Measurements from ENCODE around the gene NECAP2.
"Not testable (repeated sequence)": the region's sequence is repeated elsewhere in the genome, so short reads cannot be mapped to it uniquely, and the experiment has no call there.

Gene NECAP2

DNA sequence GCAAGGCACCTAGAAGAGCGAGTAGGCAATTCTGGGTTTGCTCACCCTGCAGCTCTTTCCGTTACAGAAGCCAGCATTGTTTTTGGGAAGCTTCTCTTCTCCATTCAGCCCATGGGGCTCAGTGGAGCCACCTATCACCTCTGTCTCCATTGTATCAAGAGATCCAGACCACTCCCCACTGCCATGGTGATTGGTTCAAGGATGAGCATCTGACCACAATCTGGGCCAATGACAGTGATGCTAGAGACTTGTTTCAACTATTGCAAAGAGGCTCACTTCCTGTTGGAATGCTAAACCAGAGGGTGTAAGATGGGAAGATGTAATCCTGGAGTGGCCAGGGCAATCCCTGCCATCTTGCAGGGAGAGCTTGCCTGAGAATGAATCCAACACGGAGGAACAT lies 9.9 kb upstream of the NECAP2 start:
- peak in 1 of 2 donors; percentile 6 for DNase-seq

DNA sequence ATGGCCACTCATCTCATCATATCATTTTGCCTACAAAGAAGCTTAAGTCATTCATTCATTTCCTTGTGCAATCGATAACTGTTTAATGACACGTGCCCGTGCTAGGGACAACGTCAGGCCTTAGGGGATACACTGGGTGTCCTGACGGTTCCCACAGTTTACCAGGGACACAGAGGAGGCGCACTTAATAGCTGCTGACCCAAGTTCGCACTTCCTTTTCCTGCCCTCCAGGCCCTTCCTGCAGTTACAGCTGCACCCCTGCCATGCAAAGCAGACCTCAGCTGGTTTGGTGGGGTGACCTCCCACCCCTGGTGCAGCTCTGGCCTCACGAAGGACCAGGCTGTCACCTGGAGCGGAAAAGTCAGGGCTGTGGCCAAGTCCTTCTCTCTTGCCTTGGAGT lies 7.5 kb upstream of the NECAP2 start:
- DNase-seq = peak; percentile 33 to 38

- no peak for DNase-seq
Observed at GRCh38 chr1:16434007-16434406, 6.5 kb upstream of the NECAP2 start.

GRCh38 chr1:16434501-16434900 lies 6.0 kb upstream of the NECAP2 start:
- DNase-seq = no peak

DNA sequence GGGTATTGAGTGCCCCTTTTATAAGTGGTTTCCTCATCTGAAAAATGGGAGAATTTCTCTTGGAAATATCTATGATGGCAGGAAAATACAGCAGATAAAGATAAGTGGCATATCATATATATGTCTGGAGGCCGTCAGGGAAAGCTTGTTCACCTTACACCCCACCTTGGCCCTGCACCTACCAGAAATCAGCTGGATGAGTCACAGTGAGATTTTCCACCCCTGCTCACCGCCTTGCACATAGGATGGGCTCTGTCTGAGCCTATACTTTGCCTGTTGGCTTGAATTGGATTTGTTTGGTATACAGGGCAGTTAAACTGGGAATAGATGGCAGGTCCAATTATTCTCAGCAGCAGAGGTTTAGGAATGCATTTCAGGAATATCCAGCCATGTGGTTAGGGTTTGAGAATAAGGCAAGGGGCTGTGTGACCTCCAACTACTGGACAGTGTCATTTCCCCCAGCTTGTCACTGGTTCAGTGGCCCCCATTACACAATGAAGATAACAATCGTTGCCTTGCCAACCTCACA lies 3.5 kb upstream of the NECAP2 start, which contains the start of gene SPATA21:
Gene SPATA21 (minus strand): TSS at position 479 of the 529 bp plus-strand sequence. CDS start 6,053 bp downstream, outside the sequence.
- no peak for DNase-seq

GRCh38 chr1:16438516-16438915 lies 2.0 kb upstream of the NECAP2 start:
- DNase-seq = no peak

DNA sequence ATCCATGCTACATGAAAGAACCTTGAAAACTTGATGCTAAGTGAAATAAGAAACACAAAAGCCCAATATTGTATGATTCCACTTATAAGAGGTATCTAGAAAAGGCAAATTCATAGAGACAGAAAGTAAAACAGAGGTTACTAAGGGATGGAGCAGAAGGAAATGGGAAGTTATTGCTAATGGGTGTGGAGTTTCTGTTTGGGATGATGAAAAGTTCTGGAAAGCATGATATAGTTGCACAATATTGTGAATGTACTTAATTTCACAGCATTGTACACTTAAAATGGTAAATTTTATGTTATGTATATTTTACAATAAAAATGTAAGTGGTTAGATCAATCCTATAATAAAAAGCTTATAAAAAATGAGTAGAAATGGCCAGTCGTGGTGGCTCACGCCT lies 1.6 kb upstream of the NECAP2 start:
- peak; percentile 24 to 78 for DNase-seq

GRCh38 chr1:16440131-16440469 lies 424 bp upstream of the NECAP2 start:
- DNase-seq = no peak

- DNase-seq = peak; percentile 19 to 23
Observed at GRCh38 chr1:16441282-16441665, 750 bp downstream of the NECAP2 start.

DNA sequence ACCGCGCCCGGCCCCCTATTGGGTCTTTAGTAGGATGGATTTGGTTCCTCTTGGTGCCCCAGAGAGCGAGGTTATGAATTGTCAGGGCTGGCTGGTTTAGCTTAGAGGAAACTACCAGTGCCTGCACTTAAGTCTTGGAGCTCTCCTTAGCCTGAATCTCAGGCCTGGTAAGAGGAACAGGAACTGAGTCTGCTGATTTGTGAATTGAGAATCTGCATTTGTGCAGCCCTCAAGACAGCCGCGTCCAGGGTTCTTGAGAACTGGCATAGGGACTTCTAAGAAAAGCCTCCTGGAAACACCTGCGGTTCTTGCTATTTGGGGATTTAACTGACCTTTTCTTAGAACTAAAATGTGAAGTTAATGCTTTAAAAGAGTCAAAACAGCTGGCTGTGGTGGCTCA lies 1.7 kb downstream of the NECAP2 start:
- peak; percentile 79 to 81 for DNase-seq

DNA sequence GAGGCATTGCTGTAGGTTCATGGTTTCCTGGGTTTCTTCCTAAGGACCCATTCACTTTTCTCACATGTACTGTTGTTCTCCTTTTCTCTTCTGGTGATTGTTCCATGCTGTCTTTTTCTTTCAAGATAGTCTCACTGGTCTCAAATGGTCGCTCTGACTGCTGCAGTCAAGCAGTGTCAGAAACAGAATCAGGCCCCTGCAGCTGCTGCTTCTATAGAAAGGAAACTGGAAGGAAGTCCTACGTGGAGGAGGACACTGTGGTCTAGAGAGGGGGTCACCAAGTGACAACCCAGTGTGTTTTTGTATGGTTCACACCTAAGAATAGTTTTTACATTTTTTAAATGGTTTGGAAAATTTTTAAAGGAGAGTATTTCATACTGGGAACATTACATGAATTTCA lies 2.4 kb downstream of the NECAP2 start:
- no peak for DNase-seq

DNA sequence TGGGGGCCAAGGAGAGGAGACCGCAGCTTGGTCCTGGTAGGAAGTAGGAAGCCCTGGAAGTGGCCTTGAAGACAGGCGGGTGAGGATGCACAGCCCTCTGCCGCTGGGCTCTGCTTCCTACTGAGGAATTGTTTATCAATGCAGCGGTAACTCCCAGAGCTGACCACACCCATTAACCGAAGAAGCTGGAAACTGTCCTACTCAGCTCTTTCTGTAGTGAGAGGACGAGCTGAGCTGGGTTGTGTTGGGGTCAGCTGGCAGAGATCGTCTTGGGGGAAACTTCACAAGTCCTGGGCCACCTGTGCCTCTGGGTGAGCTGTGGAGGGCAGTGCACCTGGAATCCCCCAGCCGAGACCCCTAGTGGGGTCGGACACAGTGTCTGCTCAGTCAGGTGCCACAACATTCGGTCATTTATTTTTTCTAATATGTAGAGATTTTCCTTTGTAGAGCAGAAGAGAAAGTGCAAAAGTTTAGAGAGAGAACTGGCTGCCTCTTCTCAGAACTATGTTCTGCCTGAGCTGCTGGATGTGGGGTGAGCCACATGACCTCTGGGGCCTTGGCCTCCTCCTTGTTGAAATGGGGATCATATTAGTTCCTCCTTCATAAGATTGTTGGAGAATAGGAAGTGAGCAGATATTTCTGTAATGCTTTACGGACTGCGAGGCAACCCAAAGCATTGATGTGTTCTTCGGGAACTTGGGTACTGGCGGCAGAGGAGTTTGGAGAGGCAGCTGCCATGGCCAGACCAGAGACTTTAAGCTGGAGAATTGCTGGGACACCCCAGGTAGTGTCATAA lies 3.6 kb downstream of the NECAP2 start:
- DNase-seq = peak; percentile 84 to 88

DNA sequence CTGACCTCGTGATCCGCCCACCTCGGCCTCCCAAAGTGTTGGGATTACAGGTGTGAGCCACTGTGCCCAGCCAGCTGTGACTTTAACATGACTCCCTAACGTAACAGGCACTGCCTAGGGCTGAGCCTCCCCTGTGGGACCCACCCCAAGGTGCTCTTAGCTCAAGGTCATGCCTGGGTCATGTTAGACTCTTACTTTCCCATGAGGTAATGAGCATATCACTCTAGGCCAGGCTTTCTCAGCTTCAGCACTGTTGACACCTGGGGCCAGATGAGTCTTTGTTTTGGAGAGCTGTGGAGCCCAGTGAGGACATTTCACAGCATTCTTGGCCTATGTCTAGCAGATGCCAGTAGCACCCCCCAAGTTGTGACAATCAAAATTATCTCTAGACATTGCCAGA lies 4.5 kb downstream of the NECAP2 start:
- DNase-seq = no peak

GRCh38 chr1:16446116-16446515 lies 5.6 kb downstream of the NECAP2 start:
- no peak for DNase-seq

DNA sequence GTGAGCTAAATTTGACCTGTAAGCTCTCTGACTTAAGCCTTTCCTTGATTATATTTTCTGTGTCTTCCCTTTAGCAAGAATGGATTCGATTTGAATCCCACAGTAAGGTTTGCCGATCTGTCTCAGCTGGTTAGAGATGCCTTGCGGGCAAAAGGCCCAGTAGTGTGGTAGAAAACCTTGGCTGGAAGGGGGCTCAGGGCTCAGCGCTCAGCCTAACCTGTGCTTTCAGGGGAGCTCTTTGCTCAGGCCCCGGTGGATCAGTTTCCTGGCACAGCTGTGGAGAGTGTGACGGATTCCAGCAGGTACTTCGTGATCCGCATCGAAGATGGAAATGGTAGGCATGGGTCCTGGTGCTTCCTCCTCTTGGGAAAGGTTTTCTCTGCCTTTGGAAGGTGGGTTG lies 7.1 kb downstream of the NECAP2 start:
- DNase-seq = no peak

DNA sequence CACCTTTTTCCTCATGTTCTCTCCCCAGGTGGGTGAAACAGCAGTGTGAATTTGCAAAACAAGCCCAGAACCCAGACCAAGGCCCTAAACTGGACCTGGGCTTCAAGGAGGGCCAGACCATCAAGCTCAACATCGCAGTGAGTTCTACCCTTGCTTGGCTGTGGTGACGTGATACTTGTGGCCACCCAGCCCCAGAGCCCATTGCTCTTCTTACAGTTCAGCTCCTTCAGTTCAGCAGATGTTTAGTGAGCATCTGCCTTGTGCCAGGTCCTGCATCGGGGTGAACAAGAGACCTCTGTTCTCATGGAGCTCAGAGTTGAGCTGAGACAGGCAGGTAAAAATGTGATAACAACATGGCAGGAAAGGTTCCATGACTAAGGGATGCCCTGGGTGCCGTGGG lies 8.5 kb downstream of the NECAP2 start:
- no peak for DNase-seq

- DNase-seq = no peak
Observed at GRCh38 chr1:16449666-16450065, 9.1 kb downstream of the NECAP2 start.

- DNase-seq = no peak
Observed at GRCh38 chr1:16450863-16451481, 10.4 kb downstream of the NECAP2 start.

DNA sequence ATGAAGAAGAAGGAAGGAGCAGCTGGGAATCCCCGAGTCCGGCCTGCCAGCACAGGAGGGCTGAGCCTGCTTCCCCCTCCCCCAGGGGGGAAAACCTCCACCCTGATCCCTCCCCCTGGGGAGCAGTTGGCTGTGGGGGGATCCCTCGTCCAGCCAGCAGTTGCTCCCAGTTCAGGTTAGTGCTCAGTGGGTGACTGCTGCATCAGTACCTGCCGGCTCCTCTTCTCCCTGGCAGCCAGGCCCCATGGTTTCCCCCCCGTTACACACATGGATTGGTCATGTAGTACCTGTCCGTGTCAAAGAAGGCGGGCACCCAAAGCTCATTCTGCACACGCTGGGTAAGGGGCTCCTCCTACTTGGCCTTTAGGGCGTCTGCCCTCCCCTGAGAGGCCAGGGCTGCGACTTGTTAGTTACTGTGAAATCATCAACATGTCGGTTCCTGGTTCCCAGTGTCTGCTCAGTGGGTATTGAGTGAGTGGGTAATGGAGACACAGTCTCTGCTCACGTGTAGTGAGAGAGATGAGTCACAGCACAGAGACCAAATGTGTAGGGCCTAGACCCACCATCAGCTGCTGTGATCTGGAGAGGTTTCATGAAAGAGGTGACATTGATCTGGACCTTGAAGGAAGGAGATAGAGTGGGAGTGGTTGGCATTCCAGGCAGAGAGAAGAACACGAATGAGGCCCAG lies 11.5 kb downstream of the NECAP2 start:
- no peak for DNase-seq

DNA sequence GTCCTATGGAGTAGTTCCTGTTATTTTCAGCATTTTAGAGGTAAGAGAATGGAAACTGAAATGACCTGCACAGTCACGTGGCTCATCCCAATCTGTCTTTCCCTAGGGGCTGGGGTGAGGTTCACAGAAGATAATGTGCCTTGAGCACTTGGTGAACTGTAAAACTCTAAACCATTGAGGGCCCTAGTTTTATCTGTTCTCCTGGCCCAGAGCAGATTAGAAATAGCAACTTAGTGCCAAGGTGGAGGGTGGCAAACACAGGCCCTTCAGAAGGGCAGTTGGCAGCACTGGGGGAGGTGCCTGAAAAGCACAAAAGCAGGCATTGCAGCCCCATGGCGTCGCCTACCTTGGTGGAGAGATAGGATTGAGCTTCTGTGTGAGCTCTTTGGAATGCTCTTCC lies 14.4 kb downstream of the NECAP2 start:
- DNase-seq = not testable (repeated sequence)

DNA sequence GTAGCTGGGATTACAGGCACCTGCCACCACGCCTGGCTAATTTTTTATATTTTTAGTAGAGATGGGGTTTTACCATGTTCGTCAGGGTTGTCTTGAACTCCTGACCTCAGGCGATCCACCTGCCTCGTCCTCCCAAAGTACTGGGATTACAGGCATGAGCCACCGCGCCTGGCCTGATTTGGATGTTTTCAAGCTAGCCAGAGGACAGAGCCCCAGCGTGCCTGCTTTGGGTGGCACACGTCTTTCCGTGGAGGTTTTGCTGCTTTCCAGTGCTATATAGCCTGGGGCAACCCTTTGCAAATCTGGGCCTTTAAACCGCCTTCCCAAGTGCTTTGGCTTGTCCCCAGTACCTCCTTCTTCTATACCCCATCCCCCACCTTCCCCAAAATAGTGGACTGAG lies 15.6 kb downstream of the NECAP2 start:
- not testable (repeated sequence) for DNase-seq

GRCh38 chr1:16458831-16459230 lies 18.3 kb downstream of the NECAP2 start:
- no peak for DNase-seq

DNA sequence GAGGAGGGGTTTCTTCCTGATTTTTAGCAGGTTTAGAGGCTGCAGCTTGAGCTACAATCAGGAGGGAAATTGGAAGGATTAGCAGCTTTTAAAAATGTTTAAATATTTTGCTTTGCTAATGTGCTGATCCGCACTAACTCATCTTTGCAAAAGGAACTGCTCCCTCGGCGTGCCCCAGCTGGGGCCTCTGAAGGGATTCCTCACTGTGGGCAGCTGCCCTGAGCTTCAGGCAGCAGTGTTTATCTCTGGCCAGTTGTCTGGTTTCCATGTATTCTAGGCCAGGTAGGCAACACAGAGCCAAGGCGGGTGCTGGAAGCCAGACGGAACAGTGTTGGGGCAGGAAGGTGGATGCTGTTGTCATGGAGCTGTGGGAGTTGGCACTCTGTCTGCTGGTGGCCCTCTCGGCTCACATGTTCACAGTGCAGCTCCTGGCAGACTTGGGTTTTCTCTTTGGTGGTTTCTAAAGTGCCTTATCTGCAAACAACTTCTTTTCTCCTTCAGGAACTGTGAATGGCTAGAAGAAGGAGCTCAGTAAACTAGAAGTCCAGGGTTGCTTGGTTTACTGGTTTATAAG lies 18.9 kb downstream of the NECAP2 start:
- DNase-seq = no peak
